PC-3 (cell line): ENCODE results near the gene PARVA.

Experiments
- CTCF ChIP-seq: fragments of 300-600 bp; sonication (generic); conservative IDR thresholded peaks from 2 replicates; pipeline ENCODE4 v1.5.1; 2017; ENCODE audit warnings: antibody characterized with exemption, low read depth, mild to moderate bottlenecking, low read length
- EZH2 ChIP-seq: fragments of 300-600 bp; sonication (generic); IDR thresholded peaks from one replicate; pipeline ENCODE4 v1.6.1; 2017; ENCODE audit warnings: antibody characterized with exemption, mild to moderate bottlenecking, low read length; ENCODE audit not compliant: unreplicated experiment

GRCh38 chr11:12358302-12359188 lies 18.8 kb upstream of the PARVA start:
- no peak for TF ChIP-seq CTCF
- no peak for TF ChIP-seq EZH2
